ENCODE results near the gene SMIM7.
"Not testable (repeated sequence)": the region's sequence is repeated elsewhere in the genome, so short reads cannot be mapped to it uniquely, and the experiment has no call there.

The SMIM7 gene

GRCh38 chr19:16654140-16654539 is 5.8 kb downstream of the SMIM7 start:
- no peak for DNase-seq

GRCh38 chr19:16652854-16653253 is 7.1 kb downstream of the SMIM7 start:
- DNase-seq, result no peak

- DNase-seq, result not testable (repeated sequence)
Measured at GRCh38 chr19:16651421-16652188, 8.3 kb downstream of the SMIM7 start.

- no peak for DNase-seq
Measured at GRCh38 chr19:16650821-16651220, 9.1 kb downstream of the SMIM7 start.

- DNase-seq, result no peak
Measured at GRCh38 chr19:16649734-16650133, 10.2 kb downstream of the SMIM7 start.

- DNase-seq, result no peak
Measured at GRCh38 chr19:16645140-16645539, 14.8 kb downstream of the SMIM7 start.

- no peak for DNase-seq
Measured at GRCh38 chr19:16641695-16642094, 18.2 kb downstream of the SMIM7 start.

GRCh38 chr19:16640951-16641350 is 19.0 kb downstream of the SMIM7 start:
- no peak for DNase-seq

- no peak for DNase-seq
Measured at GRCh38 chr19:16638666-16639065, 21.3 kb downstream of the SMIM7 start.

GRCh38 chr19:16637535-16637934 is 22.4 kb downstream of the SMIM7 start:
- DNase-seq, result no peak

GRCh38 chr19:16631465-16631864 is 28.5 kb downstream of the SMIM7 start:
- DNase-seq, result no peak

GRCh38 chr19:16628984-16629691 is 30.8 kb downstream of the SMIM7 start:
- DNase-seq, result peak; percentile 59

GRCh38 chr19:16628183-16628983 is 31.6 kb downstream of the SMIM7 start, which contains the start of gene MED26:
TSS of gene MED26 (minus strand) at chr19:16628204. CDS start at chr19:16627943, 261 bp downstream.
- DNase-seq, result peak; percentile 92

GRCh38 chr19:16627928-16628182 is 32.1 kb downstream of the SMIM7 start:
- DNase-seq, result no peak

- DNase-seq, result no peak
Measured at GRCh38 chr19:16627193-16627927, 32.6 kb downstream of the SMIM7 start.

- DNase-seq, result no peak
Measured at GRCh38 chr19:16626796-16627192, 33.1 kb downstream of the SMIM7 start.

- no peak for DNase-seq
Measured at GRCh38 chr19:16625163-16625958, 34.6 kb downstream of the SMIM7 start.

GRCh38 chr19:16624236-16624635 is 35.7 kb downstream of the SMIM7 start:
- no peak for DNase-seq

GRCh38 chr19:16623576-16623975 is 36.4 kb downstream of the SMIM7 start:
- no peak for DNase-seq

- DNase-seq, result no peak
Measured at GRCh38 chr19:16623066-16623465, 36.9 kb downstream of the SMIM7 start.

GRCh38 chr19:16621165-16621800 is 38.7 kb downstream of the SMIM7 start:
- no peak for DNase-seq

- no peak for DNase-seq
Measured at GRCh38 chr19:16620584-16620983, 39.4 kb downstream of the SMIM7 start.
